H1 (cell line): ENCODE results near the gene FOXO6. TPM values are rescaled to one million over a fixed set of nuclear protein-coding genes. Genes with fewer than 3 reads are reported as not detected.

ENCODE experiments used
- BACH1 ChIP-seq: IDR thresholded peaks from 2 replicates; pipeline ENCODE4 v1.6.1; 2012; ENCODE audit warnings: low read length, improper control_type of control experiment
- CREB1 ChIP-seq: IDR thresholded peaks from 2 replicates; pipeline ENCODE4 v1.6.1; 2012; ENCODE audit warnings: inconsistent platforms
- JUN ChIP-seq: IDR thresholded peaks from 2 replicates; pipeline ENCODE4 v1.6.1; 2011; ENCODE audit warnings: low read depth, mild to moderate bottlenecking, improper control_type of control experiment, low read length
- KDM4A ChIP-seq: IDR thresholded peaks from one replicate; pipeline ENCODE4 v1.7.1; 2012; ENCODE audit warnings: low read depth, mild to moderate bottlenecking, moderate library complexity, low read length, inconsistent platforms; ENCODE audit not compliant: severe bottlenecking
- SIRT6 ChIP-seq: IDR thresholded peaks from one replicate; pipeline ENCODE4 v1.7.1; 2012; ENCODE audit warnings: low read length, inconsistent platforms
- SP4 ChIP-seq: IDR thresholded peaks from 2 replicates; pipeline ENCODE4 v1.6.1; 2012; ENCODE audit warnings: low read length, inconsistent platforms
- polyA plus RNA-seq, 7 experiments: library from polyadenylated mRNA; depleted of rRNA in 3 of 7; stranded (reverse) in 5 of 7; unstranded in 2 of 7; fragments of >200 nt in 5 of 7; fragments of 200-250 nt in 2 of 7; gene quantifications; 1 replicate in 5 of 7; 2 replicates in 1 of 7; 4 replicates in 1 of 7; pipeline versions ENCODE4 v1.2.1 to v1.2.3, GENCODE V29; 2011 to 2013; ENCODE audit warnings: missing spikeins in 2 of 7, mixed read lengths in 2 of 7
- total RNA-seq: library from RNA; stranded (reverse); fragmentation: NEBNext Ultra II Directional; extraction: Animal tissue kit (Norgen Biotek cat#: 25700); gene quantifications from 2 replicates; pipeline ENCODE4 v1.2.1, GENCODE V29; 2021

FOXO6 gene
- total and polyA plus RNA-seq, 2 of the 8 experiments (the other 6 are each of a cell fraction or from before 2014, with no cell fraction given), result 0.59 to 3.0 TPM

DNA sequence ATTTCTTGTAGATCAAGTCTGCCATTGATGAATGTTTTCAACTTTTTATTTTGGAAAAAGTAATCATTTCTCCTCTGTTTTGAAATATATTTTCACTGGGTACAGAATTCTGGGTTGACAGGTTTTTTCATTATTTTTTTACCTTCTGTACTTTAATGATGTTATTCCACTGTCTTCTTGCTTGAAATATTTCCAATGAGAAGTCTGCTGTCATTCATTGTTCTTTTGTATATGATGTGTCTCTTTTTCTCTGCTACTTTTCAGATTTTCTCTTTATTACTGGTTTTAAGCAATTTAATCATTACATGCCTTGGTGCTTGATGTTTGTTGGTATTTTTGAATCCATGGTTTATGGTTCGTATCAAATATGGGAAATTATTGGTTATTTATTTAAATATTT, 22.4 kb upstream of the FOXO6 start (continued):
- TF ChIP-seq SP4, result no peak
- no peak for TF ChIP-seq BACH1
- TF ChIP-seq JUN, result no peak
- TF ChIP-seq SIRT6, result no peak
- TF ChIP-seq KDM4A, result no peak
- TF ChIP-seq CREB1, result no peak
